Activated CD4-positive, alpha-beta T cell treated with anti-CD3 and anti-CD28 coated beads, Interleukin-2, amount 10 ng/mL, durations not matched to agents 24 days and 14 days (primary cell): Measurements from ENCODE around the gene NMRAL1. TPM values are rescaled to one million over a fixed set of nuclear protein-coding genes. Genes with fewer than 3 reads are reported as not detected.

Experiments
- DNase-seq: peaks from one replicate; pipeline ENCODE4 v3.0.0; 2022
- H3K27ac Mint-ChIP-seq: one replicate; pipeline ENCODE4 v1.8.0; 2022; ENCODE audit warnings: mild to moderate bottlenecking, mixed read lengths
- H3K27me3 Mint-ChIP-seq: one replicate; pipeline ENCODE4 v1.8.0; 2022; ENCODE audit warnings: mixed read lengths
- H3K36me3 Mint-ChIP-seq: one replicate; pipeline ENCODE4 v1.8.0; 2022; ENCODE audit warnings: low read depth, mild to moderate bottlenecking, mixed read lengths
- H3K4me1 Mint-ChIP-seq: one replicate; pipeline ENCODE4 v1.8.0; 2021; ENCODE audit warnings: mixed read lengths
- H3K4me3 Mint-ChIP-seq: one replicate; pipeline ENCODE4 v1.8.0; 2022; ENCODE audit warnings: mild to moderate bottlenecking, moderate library complexity, mixed read lengths
- H3K9me3 Mint-ChIP-seq: one replicate; pipeline ENCODE4 v1.8.0; 2021; ENCODE audit warnings: mixed read lengths
- intact Hi-C: fragments of 100-400 bp; cut with micrococcal nuclease; formaldehyde crosslinking; loops from one replicate; pipeline ENCODE4 v1.15.1; 2023
- total RNA-seq: library from RNA; stranded (reverse); gene quantifications from 2 replicates; pipeline ENCODE4 v1.2.3, GENCODE V29; 2022

NMRAL1 gene
- total RNA-seq, 1 donor from 2014 or later, result 32.2 TPM

DNA sequence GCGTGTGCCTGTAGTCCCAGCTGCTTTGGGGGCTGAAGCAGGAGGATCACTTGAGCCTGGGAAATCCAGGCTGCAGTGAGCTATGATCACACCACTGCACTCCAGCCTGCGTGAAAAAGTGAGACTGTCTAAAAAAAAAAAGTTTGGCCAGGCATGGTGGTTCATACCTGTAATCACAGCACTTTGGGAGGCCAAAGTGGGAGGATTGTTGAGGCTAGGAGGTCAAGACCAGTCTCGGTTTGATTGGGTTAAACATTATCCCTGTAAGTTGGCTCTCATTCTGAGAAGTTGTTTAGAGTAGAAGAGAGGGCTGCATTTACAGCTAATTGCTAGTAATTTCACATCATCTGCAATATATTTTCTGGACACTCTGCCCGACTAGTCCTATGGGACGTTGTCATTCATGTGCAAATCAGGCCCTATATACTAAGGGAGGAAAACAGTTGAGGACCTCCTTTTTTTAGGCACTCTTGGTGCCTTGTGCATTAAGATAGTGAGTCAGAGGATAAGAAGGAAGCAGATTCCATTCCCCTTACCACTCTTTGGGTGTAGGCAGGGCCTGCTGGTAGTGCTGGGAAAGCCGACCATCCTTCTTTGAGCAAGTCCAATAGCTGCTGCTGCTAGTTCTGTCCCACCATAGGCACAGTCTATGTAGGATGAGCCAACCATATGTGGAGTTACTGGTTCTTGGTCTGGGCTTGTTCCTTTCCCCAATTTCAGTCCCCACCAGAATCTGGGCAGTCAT lies 20.5 kb upstream of the NMRAL1 start:
- Mint-ChIP-seq H3K9me3 (no peaks in the 10 kb centered on the region), H3K27me3 (no peaks in the 10 kb centered on the region), H3K4me1 (peaks cover 37% of the 10 kb centered on the region), H3K27ac (no peak overlapping the region), H3K36me3 (peaks cover 40% of the 10 kb centered on the region), H3K4me3 (no peak overlapping the region)
- no peak for DNase-seq
- intact Hi-C loops, result no loop called here

DNA sequence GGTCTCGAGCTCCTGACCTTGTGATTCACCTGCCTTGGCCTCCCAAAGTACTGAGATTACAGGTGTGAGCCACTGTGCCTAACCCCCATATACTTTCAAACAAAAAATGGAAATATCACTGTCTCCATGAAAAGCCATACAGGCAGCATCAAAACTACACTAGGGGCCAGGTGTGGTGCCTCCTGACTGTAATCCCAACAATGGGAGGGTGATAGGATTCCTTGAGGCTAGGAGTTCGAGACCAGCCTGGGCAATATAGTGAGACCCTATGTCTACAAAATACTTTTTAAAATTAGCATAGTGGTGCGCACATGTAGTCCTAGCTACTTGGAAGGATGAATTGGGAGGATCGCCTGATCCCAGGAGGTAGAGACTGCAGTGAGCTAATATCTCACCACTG lies 17.5 kb upstream of the NMRAL1 start:
- H3K36me3 Mint-ChIP-seq, result peaks cover 41% of the 10 kb centered on the region
- no peaks in the 10 kb centered on the region for H3K9me3 Mint-ChIP-seq
- H3K27ac Mint-ChIP-seq, result no peak overlapping the region
- no peak for DNase-seq
- H3K4me1 Mint-ChIP-seq, result peaks cover 41% of the 10 kb centered on the region
- no peak overlapping the region for H3K4me3 Mint-ChIP-seq
- intact Hi-C loops, result no loop called here
- no peaks in the 10 kb centered on the region for H3K27me3 Mint-ChIP-seq

GRCh38 chr16:4489030-4489429 lies 14.6 kb upstream of the NMRAL1 start:
- peaks cover 50% of the 10 kb centered on the region for H3K36me3 Mint-ChIP-seq
- peak overlapping the region; percentile 93 for H3K27ac Mint-ChIP-seq
- intact Hi-C loops, result no loop called here
- H3K4me1 Mint-ChIP-seq, result peaks cover 49% of the 10 kb centered on the region
- H3K27me3 Mint-ChIP-seq, result no peaks in the 10 kb centered on the region
- H3K9me3 Mint-ChIP-seq, result no peaks in the 10 kb centered on the region
- peak overlapping the region; percentile 80 for H3K4me3 Mint-ChIP-seq
- DNase-seq, result no peak

GRCh38 chr16:4488499-4488967 lies 14.1 kb upstream of the NMRAL1 start:
- peak overlapping the region; percentile 93 for H3K27ac Mint-ChIP-seq
- H3K4me3 Mint-ChIP-seq, result peak overlapping the region; percentile 80
- intact Hi-C loops, result no loop called here
- no peaks in the 10 kb centered on the region for H3K27me3 Mint-ChIP-seq
- peaks cover 51% of the 10 kb centered on the region for H3K36me3 Mint-ChIP-seq
- H3K4me1 Mint-ChIP-seq, result peaks cover 48% of the 10 kb centered on the region
- H3K9me3 Mint-ChIP-seq, result no peaks in the 10 kb centered on the region
- peak; percentile 80 for DNase-seq

DNA sequence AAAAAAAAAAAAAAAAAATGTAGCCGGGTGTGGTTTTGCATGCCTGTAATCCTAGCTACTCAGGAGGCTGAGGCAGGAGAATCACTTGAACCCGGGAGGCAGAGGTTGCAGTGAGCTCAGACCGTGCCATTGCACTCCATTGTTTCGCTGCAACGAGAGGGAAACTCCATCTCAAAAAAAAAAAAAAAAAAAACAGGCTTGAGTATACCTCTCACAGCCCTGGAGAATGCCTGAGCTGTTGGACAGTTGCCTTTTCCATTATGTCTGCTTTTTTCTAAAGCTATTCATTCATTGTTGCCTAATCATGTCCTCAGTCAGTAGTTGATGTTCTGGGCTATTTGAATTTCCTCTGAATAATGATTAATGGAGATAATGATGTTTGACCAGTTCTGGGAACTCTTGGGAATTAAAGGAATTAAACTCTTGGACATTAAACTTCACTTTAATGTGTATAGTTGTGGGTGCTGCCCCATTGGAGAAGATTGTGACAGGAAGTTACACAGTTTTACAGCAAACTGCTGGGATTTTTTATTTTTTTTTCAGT lies 13.6 kb upstream of the NMRAL1 start:
- intact Hi-C loops, result no loop called here
- Mint-ChIP-seq H3K27me3 (no peaks in the 10 kb centered on the region), H3K4me3 (peak overlapping the region; percentile 80), H3K36me3 (peaks cover 46% of the 10 kb centered on the region), H3K9me3 (no peaks in the 10 kb centered on the region), H3K27ac (peak overlapping the region; percentile 93), H3K4me1 (peaks cover 43% of the 10 kb centered on the region)
- peak; percentile 65 for DNase-seq

DNA sequence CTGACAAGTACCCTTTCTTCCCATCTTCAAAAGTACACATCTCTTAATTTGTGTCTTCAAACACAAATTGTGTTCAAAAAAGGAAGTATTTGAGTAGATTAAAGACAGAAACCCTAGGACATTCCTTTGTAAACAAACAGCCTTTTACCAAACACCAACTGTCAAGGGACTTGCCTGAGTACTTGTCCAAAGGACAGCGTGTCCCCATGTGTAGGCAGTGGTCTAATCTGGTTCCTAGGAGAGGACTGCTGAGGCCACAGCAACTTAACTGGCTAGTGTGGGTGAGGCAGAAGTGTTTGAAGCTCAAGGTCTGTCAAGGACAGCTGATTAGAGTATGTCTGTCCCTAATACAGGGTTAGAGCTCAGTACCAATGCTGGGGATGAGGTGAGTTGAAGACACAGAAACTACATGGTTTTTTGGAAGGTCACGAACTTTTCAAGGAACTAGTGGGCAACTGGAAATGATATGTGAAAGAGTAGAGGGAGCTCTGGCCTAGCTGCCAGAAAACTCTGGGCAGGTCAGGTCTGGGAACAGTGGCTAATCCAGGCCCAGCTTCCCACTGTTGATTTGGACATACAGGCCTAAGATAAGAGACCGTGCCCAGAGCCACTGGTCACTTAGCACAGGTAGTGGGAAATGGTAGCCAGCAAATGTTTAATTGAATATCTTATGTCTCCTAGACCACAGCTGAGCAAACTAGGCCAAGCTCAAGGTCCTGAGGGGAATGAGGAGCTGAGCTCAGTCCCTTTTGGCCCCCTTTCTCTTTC lies 11.9 kb upstream of the NMRAL1 start:
- Mint-ChIP-seq H3K27me3 (no peaks in the 10 kb centered on the region), H3K4me1 (peaks cover 55% of the 10 kb centered on the region), H3K27ac (peak overlapping the region; percentile 67), H3K4me3 (no peak overlapping the region), H3K36me3 (peaks cover 50% of the 10 kb centered on the region), H3K9me3 (no peaks in the 10 kb centered on the region)
- DNase-seq, result no peak
- intact Hi-C loops, result no loop called here

DNA sequence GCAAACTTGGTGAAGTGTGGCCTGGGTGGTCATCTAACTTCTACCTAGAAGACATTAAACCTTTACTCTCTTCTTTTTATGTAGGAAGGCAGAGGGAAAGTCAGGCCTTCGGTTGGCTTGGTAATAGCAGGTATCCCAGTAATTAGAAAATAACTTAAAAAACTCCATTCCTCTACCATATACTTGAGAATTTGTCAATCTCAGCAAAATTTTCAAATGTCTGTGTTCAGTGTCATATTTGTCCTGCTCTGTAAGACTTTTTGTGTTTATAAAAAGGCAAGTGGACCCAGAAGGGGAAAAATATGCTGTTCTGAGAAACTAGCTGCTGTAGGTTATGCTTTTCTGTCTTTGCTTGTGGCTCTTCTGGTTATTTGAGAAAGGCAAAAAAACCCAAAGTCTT lies 7.5 kb upstream of the NMRAL1 start:
- Mint-ChIP-seq H3K27ac (peak overlapping the region; percentile 68), H3K4me1 (peaks cover 42% of the 10 kb centered on the region), H3K4me3 (peak overlapping the region; percentile 2), H3K27me3 (no peaks in the 10 kb centered on the region), H3K9me3 (no peaks in the 10 kb centered on the region), H3K36me3 (peaks cover 39% of the 10 kb centered on the region)
- intact Hi-C loops, result no loop called here
- no peak for DNase-seq

DNA sequence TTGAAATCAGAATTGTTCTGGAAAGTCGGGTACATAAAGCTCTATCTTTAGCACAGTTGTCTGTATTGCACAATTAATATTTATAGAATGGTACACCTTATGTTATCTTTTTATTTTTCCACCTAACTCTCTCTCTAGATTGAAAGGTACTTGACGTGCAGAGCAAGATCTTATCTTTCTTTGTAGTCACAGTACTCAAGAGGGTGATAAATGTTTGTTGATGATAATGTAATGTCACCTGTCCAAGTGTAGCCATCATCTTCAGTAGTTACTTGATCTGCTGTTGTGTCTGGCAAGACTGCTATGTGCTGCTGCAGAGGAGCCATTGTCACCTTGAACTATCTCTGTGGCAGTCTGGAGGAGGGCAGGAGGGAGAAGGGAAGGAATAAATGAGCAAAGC lies 7.1 kb upstream of the NMRAL1 start:
- peaks cover 39% of the 10 kb centered on the region for H3K4me1 Mint-ChIP-seq
- no peaks in the 10 kb centered on the region for H3K27me3 Mint-ChIP-seq
- H3K4me3 Mint-ChIP-seq, result peak overlapping the region; percentile 2
- DNase-seq, result no peak
- intact Hi-C loops, result no loop called here
- no peaks in the 10 kb centered on the region for H3K9me3 Mint-ChIP-seq
- peaks cover 39% of the 10 kb centered on the region for H3K36me3 Mint-ChIP-seq
- peak overlapping the region; percentile 68 for H3K27ac Mint-ChIP-seq

DNA sequence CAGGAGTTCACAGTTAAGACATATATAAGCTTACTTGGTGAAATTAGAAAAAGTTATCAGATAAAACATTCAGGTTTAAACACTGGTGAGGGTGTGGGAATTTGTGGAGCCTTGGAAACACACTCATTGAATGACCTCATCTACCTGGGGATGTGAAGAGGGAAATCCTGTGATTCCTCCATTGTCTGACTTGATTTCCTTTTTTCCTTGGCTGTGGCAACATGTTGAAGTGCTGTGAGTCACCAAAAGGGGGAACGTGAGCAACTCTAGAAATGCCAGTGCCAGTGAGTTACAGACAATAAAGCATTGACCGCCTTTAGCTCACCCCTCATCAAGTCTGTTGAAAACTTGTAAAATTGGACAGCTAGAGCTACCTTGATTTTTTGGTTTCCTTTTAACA lies 3.5 kb upstream of the NMRAL1 start:
- no peaks in the 10 kb centered on the region for H3K9me3 Mint-ChIP-seq
- peak overlapping the region; percentile 1 for H3K27ac Mint-ChIP-seq
- DNase-seq, result peak; percentile 65
- no peaks in the 10 kb centered on the region for H3K27me3 Mint-ChIP-seq
- H3K4me1 Mint-ChIP-seq, result peaks cover 39% of the 10 kb centered on the region
- peak overlapping the region; percentile 92 for H3K4me3 Mint-ChIP-seq
- intact Hi-C loops, result loop anchor here (1.0 to 10.0 kb wide), 2 partner anchors 70 to 123 kb away; partner anchors contain the start of gene PAM16
- peaks cover 21% of the 10 kb centered on the region for H3K36me3 Mint-ChIP-seq

GRCh38 chr16:4475880-4476788 lies 1.7 kb upstream of the NMRAL1 start, which contains the start of gene HMOX2:
Gene HMOX2 (plus strand): TSS chr16:4476398. CDS start chr16:4505525, 29,127 bp downstream.
- H3K27me3 Mint-ChIP-seq, result no peaks in the 10 kb centered on the region
- peak within 1 kb of the TSS; percentile 82 for H3K27ac Mint-ChIP-seq
- DNase-seq, result peak; percentile 99
- H3K36me3 Mint-ChIP-seq, result peaks cover 15% of the 10 kb centered on the region
- H3K4me3 Mint-ChIP-seq, result peak within 1 kb of the TSS; percentile 92
- intact Hi-C loops, result loop anchor here (1.0 to 10.0 kb wide), 5 partner anchors 29 to 140 kb away; partner anchors contain the start of genes CDIP1 and PAM16
- H3K4me1 Mint-ChIP-seq, result peaks cover 29% of the 10 kb centered on the region
- H3K9me3 Mint-ChIP-seq, result no peaks in the 10 kb centered on the region

DNA sequence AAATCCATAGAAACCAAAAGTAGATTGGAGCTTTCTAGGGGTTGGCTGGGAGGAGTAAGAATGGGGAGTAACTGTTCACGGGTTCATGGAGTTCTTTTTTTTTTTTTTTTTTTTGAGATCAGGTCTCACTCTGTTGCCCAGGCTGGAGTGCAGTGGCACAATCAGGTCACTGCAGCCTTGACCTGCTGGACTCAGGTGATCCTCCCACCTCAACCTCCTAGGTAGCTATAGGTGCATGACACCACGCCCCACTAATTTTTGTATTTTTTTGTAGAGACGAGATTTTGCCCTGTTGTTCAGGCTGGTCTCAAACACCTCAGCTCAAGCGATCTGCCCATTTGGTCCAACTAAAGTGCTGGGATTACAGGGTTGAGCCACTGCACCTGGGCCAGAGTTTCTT lies 1.5 kb downstream of the NMRAL1 start:
- Mint-ChIP-seq H3K4me3 (peak overlapping the region; percentile 86), H3K4me1 (peaks cover 21% of the 10 kb centered on the region), H3K36me3 (peaks cover 13% of the 10 kb centered on the region), H3K27ac (no peak overlapping the region), H3K9me3 (no peaks in the 10 kb centered on the region), H3K27me3 (no peaks in the 10 kb centered on the region)
- intact Hi-C loops, result loop anchor here (10.0 kb wide), 1 partner anchor 118 kb away; the partner anchor contains the start of gene PAM16
- DNase-seq, result no peak

- DNase-seq, result no peak
- Mint-ChIP-seq H3K36me3 (peaks cover 13% of the 10 kb centered on the region), H3K9me3 (no peaks in the 10 kb centered on the region), H3K4me3 (no peak overlapping the region), H3K4me1 (peaks cover 15% of the 10 kb centered on the region), H3K27ac (peak overlapping the region; percentile 15), H3K27me3 (no peaks in the 10 kb centered on the region)
- intact Hi-C loops, result loop anchor here (10.0 kb wide), 1 partner anchor 117 kb away; the partner anchor contains the start of gene PAM16
These were observed 2.6 kb downstream of the NMRAL1 start for GRCh38 chr16:4471869-4472268.

- peaks cover 14% of the 10 kb centered on the region for H3K4me1 Mint-ChIP-seq
- H3K27me3 Mint-ChIP-seq, result no peaks in the 10 kb centered on the region
- no peaks in the 10 kb centered on the region for H3K9me3 Mint-ChIP-seq
- H3K27ac Mint-ChIP-seq, result no peak overlapping the region
- no peak overlapping the region for H3K4me3 Mint-ChIP-seq
- no peak for DNase-seq
- peaks cover 21% of the 10 kb centered on the region for H3K36me3 Mint-ChIP-seq
- intact Hi-C loops, result no loop called here
These were observed 5.5 kb downstream of the NMRAL1 start for GRCh38 chr16:4468972-4469371.
